HG02588 (cell line): Measurements from ENCODE around the gene RAPGEFL1.
"Not testable (repeated sequence)": the region's sequence is repeated elsewhere in the genome, so short reads cannot be mapped to it uniquely, and the experiment has no call there.

Experiments
- ATAC-seq: cut with Tn5 transposase; IDR thresholded peaks from one replicate; pipeline ENCODE4 v1.9.1; 2021; ENCODE audit warnings: mild to moderate bottlenecking, moderate library complexity; ENCODE audit not compliant: unreplicated experiment

RAPGEFL1 gene, protein sequence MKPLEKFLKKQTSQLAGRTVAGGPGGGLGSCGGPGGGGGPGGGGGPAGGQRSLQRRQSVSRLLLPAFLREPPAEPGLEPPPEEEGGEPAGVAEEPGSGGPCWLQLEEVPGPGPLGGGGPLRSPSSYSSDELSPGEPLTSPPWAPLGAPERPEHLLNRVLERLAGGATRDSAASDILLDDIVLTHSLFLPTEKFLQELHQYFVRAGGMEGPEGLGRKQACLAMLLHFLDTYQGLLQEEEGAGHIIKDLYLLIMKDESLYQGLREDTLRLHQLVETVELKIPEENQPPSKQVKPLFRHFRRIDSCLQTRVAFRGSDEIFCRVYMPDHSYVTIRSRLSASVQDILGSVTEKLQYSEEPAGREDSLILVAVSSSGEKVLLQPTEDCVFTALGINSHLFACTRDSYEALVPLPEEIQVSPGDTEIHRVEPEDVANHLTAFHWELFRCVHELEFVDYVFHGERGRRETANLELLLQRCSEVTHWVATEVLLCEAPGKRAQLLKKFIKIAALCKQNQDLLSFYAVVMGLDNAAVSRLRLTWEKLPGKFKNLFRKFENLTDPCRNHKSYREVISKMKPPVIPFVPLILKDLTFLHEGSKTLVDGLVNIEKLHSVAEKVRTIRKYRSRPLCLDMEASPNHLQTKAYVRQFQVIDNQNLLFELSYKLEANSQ

DNA sequence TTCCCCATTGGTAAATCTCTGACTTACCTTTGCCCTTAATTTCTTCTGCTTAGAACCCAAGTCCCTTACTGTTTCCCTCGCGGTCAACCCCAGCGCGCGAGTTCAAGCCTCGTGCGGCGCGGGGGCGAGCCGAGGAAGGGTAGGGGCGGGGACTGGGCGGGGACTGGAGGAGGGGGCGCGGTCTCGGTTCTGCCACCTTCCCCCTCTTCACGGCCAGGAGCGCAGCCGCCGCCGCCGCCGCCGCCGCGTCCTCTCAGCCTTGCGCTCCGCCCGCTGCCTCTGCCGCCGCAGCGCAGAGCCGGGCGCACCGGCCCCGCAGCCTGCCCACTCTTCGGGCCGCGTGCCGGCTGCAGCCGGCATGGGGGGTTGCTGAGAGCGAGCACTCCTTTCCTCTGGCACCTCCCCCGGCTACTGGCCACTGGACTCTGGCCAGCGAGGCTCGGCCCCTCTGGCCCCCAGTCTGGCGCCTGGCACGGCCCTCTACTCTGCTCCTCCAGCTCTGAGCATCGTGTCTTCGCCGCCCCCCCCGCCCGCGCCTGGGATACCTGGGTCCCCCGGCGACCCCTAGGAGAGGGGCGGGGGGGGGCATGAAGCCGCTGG lies at the start of gene RAPGEFL1:
Gene RAPGEFL1 (plus strand): TSS at position 196 of the 600 bp plus-strand sequence. CDS start 392 bp downstream, at position 588.
- ATAC-seq, result peak; percentile 55

DNA sequence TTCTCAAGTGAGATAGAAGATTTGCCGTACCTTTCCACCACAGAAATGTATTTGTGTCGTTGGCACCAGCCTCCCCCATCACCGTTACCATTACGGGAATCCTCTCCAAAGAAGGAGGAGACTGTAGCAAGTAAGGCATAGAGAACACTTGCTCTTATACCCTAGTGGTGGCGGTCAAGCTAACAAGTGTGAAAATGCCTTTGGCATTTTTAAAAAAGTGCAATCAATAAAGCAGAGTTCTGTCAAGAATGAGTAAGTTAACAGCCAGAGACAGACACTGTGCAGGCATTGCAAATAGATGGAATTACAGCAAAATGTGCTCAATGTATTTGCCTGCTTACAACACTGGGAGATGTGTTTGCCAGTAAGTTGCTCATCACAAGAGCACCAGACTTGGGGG lies 47.8 kb upstream of the RAPGEFL1 start:
- ATAC-seq, result no peak

DNA sequence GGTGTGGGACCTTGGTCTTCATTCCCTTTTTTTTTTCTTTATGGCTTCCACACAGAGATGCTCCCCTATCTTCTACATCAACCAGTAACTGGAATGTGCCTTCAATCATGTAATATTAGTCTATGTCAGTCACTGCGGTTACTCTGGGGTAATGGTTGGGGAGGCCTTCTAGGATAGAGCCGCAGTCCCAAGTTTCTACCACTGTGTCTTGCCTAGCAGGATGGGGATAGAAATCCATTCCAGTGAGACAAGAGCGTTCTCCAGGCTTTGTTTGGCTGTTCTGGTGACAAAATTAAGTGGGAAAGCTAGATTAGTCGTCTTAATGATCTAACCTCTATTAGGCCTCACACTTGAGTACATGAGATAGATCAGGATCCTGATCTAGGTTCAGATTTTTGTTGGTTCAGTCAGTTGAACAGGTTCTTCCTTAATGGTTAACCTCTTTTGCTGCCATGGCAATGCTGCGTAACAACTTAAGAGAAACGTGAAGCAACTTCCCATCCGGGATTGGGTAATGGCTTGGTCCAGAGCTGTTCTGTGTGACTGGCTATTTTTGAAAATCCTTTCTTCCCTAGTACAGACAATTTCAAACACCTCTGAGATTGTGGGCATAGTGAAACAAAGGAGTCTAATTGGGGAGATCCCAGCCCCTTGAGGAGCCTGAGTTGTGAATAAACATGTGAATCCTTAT lies 46.8 kb upstream of the RAPGEFL1 start:
- no peak for ATAC-seq

DNA sequence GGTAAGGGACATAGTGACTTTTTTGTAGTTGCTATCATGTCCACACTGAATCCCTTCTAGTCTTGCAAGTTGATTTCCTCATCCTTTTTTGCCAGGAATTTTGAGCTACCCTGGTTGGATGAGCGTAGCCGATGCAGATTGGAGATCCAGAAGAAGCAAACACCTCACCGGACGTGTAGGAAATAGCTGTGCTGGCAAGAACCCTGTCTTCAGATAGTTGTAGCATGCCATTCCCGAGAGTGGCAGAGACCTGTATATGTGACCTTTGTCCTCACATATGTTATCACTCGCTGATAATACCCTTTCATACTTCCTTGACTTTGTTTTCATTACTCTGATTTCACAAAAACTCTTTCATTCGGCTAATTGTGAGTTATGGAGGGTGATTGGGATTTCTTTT lies 43.1 kb upstream of the RAPGEFL1 start:
- ATAC-seq, result no peak

DNA sequence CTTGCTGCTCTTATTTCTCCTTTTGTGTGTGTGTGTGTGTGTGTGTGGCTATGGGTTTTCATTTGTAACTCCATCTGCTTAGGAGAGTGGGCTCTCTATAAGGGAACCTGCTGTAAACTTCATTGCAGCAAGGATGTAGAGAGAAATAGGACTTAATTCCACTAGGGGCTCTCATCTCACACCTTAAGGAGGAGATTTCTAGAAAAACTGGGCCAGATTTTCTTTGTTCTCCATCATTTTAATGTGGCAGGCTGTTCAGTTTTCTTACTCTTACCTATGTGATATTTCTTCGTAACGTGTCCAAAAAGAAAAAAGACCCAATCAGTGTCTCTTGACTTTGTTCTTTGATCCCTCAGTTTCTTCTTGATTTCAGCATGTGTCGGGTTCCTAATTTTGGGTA lies 41.5 kb upstream of the RAPGEFL1 start:
- no peak for ATAC-seq

DNA sequence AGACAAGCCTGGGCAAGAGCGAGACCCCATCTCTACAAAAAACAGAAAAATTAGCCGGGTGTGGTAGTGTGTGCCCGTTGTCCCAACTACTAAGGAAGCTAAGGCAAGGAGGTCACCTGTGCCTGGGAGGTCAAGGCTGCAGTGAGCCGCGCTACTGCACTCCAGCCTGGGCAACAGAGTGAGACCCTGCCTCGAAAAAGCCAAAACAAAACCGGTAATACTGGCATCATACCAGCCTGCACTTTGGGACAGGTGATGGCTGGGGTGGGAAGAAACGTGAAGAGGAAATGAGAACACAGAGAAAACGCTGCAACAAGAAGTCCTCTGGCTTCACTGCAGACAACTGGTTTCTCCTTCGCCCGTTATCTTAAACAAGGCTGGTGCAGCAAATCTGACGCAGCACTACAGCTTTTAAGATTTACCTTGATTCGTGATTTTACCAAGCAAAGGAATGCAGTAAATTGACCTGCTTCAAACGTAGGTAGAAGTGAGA lies 37.7 kb upstream of the RAPGEFL1 start:
- peak; percentile 13 for ATAC-seq

DNA sequence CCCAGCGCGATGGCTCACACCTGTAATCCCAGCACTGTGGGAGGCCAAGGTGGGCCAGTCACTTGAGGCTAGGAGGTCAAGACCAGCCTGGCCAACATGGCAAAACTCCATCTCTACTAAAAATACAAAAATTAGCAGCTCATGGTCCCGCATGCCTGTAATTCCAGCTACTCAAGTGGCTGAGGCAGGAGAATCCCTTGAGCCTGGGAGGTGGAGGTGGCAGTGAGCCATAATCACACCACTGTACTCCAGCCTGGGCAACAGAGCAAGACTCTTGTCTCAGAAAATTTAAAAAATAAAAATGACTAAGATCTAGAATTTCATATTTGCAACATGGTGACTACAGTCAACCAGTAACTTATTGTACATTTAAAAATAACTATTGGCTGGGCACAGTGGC lies 34.1 kb upstream of the RAPGEFL1 start:
- not testable (repeated sequence) for ATAC-seq

DNA sequence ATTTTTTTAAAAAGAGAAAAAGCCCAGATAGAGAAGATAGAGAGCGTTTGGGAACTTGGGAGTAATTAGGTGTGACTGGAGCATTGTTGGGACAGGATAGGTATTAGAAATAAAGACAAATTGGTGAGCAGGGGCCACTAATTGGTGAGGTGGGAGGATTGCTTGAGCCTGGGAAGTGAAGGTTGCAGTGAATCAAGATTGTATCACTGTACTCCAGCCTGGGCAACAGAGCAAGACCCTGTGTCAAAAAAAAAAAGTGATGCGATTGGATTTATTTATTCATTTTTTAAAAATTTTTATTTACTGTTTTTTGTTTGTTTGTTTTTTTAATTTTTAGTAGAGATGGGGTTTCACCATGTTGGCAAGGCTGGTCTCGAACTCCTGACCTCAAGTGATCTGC lies 31.8 kb upstream of the RAPGEFL1 start:
- no peak for ATAC-seq

DNA sequence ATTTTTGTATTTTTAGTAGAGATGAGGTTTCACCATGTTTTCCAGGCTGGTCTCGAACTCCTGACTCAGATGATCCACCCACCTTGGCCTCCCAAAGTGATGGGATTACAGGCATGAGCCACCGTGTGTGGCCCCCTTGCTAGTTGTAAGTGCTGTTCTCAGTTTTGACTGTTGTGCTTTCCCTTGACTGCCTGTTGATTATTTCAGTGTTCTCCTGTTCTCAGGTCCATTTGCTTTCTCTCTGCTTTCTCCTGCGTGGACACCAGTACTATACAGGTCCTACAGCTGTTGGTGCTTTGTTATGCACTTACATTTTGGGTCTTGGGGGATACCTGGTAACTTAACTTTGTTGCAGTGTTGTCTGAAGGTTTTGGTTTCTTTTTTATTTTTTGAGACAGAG lies 28.7 kb upstream of the RAPGEFL1 start:
- no peak for ATAC-seq

DNA sequence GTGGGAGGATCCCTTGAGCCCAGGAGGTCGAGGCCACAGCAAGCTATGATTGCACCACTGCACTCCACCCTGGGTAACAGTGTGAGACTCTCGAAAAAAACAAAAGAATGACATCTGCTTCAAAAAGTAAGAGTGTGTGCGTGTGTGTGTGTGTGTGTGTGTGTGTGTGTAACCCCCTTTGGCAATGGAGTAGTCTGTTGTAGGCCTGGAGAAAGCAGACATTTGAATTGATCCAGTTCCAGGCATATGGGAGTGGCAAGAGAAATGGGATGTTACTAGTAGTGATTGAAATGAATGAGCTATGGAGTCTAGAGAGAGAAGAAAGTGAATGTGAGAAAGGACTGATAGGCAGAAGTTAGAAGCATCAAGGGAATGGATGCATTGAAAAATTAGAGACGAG lies 27.0 kb upstream of the RAPGEFL1 start:
- no peak for ATAC-seq

DNA sequence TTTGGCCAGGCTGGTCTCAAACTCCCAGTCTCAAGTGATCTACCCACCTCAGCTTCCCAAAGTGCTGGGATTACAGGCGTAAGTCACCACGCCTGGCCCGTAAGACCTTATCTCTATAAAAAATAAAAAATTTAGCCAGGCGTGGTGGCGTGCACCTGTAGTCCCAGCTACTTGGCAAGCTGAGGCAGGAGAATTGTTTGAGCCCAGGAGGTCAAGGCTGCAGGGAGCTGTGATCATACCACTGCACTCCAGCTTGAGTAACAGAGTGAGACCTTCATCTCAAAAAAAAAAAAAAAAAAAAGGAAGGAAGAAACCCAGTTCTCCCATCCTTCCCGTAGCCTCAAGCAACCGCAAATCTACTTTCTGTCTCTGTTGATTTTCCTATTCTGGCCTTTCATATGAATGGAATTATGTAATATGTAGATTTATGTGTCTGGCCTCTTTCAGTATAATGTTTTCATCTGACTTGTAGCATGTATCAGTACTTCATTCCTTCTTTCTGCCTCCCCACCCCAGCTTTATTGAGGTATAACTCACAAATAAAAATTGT lies 25.8 kb upstream of the RAPGEFL1 start:
- no peak for ATAC-seq

DNA sequence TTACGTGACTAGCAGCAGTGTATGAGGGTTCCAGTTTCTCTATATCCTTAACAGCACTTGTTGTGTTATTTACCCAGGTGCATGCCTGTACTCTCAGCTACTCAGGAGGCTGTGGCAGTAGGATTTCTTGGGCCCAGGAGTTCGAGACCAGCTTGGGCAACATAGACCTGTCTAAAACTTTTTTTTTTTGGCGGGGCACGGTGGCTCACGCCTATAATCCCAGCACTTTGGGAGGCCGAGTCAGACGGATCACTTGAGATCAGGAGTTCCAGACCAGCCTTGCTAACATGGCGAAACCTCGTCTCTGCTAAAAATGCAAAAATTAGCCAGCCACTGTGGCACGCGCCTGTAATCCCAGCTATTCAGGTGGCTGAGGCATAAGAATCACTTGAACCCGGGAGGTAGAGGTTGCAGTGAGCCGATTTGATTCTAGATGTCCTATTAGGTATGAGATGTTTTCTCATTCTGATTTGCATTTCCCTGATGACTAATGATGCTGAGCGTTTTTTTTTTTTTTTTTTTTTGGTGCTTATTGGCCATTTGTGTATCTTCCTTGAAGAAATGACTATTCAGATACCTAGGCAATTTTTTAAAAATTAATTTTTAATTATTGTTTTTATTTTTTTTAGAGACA lies 23.6 kb upstream of the RAPGEFL1 start:
- ATAC-seq, result no peak

DNA sequence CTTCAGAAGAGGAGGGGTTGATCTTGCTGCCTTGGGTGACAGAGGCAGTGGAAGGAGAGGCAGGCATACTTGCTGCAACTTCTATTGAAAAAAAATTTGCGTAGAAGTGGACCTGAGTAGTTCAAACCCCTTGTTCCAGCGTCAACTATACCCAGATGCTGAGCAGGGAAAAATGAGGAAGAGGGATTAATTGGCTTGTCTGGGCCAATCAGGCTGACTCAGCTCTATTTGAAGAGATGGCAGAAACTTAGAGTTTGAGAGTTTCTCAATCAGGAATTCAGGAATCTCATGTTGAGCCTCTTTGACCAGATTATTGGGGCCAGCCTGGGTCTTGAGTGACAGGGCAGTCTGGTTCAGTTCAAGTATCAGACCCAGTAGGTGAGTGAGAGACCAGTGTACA lies 19.3 kb upstream of the RAPGEFL1 start:
- ATAC-seq, result no peak

DNA sequence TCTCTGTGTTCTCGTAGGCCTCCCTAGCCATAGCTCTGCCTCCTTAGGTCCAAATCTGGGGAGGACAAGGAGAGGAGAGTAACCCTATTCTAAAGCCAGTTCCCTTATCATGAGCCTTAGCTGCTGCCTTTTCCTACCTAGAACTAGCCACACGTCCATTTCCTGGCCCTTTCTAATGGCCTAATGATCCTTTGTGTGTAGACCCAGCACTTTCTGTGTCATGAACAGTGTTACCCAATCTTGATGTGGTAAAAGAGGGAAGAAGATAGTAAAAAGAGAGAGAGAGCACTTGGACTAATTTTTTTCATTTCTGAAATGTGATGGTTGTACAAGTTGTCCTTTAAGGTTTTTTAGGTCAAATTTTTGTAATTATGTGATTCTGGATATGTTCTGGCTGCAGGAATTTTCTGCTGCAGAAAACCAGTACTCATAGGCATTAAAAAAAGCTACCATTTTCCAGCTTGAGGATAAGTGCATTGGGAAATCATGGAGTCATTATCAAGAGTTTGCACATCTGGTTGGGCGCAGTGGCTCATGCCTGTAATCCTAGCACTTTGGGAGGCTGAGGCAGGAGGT lies 18.7 kb upstream of the RAPGEFL1 start:
- ATAC-seq, result no peak

DNA sequence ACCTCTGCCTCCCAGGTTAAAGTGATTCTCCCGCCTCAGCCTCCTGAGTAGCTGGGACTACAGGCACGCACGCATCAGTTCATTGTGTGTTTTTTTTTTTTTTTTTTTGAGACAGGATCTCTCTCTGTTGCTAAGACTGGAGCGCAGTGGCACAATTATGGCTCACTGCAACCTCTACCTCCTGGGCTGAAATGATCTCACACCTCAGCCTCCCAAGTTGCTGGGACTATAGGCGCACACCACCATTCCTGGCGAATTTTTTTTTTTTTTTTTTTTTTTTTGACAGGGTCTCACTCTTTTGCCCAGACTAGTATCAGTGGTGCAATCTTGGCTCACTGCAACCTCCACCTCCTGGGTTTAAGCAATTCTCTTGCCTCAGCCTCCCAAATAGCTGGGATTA lies 17.8 kb upstream of the RAPGEFL1 start:
- ATAC-seq, result no peak

DNA sequence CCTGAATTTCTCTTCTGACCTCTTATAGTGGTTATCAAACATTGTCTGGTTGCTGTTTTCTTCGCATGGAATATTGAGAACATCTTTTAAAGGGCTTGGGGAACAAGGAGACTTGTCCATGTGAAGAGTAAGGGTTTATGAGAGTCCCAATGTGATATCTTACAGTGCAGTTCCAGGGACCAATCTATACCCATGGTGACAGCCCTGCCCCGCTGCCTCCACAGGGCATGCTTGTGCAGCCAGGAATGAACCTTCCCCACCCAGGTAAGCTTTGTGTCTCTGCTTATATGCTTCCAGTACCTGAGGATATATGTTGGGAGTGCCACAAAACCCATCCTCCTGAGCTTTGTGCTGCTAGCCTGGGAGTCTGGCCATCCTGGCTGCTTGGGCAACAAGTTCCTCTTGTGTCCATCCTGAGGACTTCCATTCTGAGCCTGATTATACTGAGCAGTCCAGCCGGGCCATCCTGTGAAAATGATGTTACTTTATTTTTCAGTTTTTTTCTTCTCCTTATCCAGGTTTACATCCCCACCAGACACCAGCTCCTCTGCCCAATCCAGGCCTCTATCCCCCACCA lies 9.5 kb upstream of the RAPGEFL1 start:
- no peak for ATAC-seq

DNA sequence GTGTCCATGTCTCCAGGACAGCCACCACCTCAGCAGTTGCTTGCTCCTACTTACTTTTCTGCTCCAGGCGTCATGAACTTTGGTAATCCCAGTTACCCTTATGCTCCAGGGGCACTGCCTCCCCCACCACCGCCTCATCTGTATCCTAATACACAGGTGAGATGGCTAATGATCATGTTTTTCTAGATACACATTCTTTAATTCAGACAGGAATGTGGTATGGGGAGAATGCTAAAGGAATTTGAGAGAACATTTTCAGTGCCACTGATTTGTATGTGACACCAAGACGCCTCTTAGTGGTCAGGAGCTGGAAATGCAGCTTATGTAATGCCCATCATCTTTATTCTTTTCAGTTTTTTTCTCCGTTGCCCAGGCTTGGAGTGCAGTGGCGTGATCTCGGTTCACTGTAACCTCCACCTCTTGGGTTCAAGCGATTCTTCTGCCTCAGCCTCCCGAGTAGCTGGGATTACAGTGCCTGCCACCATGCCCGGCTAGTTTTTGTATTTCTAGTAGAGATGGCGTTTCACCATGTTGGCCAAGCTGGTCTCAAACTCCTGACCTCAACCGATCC lies 8.9 kb upstream of the RAPGEFL1 start:
- ATAC-seq, result no peak

DNA sequence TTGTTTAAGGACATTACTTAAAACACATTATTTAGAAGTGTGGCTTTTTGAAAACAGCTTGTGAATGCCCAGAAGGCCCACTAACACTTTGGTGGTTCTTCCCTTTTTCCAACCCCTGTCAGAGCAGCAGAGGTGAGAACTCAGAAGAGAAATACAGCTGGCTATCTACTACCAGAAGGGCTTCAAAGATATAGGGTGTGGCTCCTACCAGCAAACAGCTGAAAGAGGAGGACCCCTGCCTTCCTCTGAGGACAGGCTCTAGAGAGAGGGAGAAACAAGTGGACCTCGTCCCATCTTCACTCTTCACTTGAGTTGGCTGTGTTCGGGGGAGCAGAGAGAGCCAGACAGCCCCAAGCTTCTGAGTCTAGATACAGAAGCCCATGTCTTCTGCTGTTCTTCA lies 6.9 kb upstream of the RAPGEFL1 start:
- ATAC-seq, result no peak

DNA sequence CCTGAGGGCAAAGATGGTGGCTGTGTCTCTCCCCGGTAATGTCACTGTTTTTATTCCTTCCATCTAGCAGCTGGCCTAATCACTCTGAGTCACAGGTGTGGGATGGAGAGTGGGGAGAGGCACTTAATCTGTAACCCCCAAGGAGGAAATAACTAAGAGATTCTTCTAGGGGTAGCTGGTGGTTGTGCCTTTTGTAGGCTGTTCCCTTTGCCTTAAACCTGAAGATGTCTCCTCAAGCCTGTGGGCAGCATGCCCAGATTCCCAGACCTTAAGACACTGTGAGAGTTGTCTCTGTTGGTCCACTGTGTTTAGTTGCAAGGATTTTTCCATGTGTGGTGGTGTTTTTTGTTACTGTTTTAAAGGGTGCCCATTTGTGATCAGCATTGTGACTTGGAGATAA lies 5.5 kb upstream of the RAPGEFL1 start:
- ATAC-seq, result no peak
